DMS153 treated with DMSO at 0.1 percent for 48 hours (cell line): ENCODE measurements around the gene RETN.

Experiments
- DNase-seq: peaks from one replicate; lab custom pipeline; 2025; ENCODE audit not compliant: unreplicated experiment; lab: John Stamatoyannopoulos, UW

Gene RETN, protein sequence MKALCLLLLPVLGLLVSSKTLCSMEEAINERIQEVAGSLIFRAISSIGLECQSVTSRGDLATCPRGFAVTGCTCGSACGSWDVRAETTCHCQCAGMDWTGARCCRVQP

DNA sequence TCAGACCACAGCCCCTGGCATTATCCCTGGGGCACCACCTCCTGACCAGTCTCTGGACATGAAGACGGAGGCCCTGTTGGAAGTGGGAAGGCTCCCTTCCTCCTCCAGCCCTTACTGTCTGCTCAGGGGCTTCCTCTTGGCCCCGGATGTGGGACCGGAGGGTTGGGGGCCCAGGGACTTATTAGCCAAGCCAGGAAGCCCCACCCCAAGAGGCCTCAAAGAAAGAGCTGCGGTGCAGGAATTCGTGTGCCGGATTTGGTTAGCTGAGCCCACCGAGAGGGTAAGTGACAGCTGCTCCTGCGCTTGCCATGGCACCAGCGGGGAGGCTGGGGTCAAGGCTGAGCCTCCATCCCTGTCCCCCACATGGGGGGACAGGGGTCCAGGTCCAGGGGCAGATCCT, at the start of gene RETN:
Gene RETN, plus strand, starts transcription at position 208 of the 400 bp plus-strand sequence. CDS start 278 bp downstream, outside the sequence.
- no peak for DNase-seq

DNA sequence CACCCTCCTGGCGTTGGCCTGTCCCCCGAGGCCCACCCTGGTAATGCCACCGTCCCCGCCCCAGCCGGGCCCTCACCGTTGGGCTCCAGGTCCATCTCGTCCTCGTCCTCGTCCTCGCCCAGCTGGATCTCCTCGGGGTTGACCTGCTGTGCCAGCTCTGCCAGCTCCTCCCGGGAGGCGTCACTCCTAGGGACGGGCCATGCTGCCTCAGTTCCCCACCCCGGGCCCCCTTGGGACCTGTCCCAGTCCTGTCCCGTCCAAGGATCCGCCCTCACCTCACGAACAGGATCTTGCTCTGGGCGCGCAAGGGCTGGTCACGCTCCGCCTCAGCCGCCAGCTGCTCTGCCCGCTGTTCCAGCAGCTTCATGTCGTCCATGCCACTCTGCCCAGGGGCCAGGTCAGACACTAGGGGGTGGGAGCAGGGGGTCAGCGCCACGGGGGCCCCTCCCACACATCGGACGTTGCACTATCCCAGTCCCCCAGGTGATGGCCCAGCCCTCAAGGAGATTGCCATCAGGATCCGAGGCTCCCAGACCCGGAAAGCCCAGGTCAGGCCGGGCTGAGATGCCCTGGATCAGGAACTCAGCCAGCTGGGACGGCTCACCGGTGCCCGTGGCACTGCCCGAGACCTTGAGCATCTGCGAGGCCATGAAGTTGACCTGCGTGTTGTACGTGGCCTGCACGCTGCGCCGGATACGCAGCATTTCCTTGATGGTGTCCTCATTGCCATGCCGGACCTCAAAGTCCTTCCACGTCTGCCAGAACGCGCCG, 49.0 kb upstream of the RETN start:
- DNase-seq = no peak

DNA sequence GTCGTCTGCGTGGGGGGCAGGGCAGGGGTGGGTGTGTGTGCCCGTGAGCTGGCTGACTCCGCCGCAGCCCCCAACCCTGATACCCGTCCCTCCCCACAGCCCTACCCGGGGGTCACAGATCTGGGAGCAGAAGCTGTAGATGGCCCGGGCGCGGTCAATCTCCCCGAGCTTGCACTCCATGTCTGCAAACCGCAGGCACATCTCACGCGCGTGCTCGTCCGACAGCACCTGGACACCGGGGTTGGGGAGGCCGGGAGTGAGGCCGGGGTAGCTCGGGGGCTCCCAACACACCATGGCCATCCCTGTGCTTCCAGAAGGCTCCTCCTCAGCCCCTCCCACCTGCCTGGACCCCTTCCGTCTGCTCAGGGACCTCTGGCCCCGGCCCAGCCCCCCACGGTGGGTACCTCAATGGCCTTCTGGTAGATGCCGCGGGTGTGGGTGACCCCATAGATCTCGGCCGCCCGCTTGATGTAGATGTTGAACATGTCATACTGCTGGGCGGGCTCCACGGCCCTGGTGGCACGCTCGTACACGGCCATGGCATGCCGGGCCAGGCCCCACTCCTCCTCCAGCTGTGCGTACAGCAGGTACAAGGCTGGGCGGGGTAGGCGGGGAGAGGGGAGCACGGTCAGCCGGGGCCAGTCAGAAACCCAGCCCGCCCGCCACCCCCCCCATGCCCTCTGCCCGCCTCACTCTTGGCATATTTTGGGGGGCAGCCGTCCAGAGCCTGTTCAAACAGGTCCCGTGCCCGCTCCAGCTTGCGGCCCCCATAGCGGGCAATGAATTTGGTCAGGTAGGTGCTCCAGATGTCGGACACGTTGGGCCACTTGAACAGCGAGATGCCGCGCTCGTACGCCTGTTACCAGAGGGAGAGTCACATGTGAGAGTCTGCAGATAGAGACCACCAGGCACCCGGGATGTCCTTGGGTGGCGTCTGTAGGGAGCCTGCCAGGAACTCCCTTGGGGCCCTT, 48.1 kb upstream of the RETN start:
- DNase-seq = no peak

DNA sequence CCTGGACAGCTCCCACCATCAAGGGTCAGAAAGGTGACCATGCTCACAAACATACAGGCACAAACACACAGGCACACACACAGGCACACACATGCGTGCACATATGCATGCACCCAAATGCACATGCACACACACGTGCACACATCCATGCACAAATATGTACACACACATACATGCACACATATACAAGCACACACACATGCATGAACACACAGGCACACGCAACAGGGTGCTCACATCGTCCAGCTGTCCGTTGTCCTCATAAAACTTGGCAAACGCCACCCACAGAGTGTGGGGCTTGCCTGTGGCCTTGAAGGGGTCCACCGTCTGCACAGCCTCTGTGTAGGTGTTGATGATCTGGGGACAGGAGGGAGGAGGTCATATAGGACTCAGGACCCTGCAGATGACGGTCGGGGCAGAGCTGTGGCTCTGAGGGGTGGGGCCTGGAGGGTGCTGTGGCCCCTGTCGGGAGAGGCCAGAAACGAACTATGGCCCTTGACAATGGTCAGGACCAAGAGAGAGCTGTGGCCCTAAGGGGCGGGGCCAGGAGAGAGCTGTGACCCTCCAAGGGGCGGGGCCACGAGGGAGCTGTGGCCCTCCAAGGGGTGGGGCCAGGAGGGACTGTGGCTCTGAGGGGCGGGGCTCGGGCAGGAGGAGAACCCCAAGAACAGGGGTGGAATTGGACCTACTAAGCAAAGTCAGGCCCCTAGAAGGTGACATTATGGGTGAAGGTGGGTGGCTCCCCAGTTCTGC, 45.7 kb upstream of the RETN start:
- no peak for DNase-seq

DNA sequence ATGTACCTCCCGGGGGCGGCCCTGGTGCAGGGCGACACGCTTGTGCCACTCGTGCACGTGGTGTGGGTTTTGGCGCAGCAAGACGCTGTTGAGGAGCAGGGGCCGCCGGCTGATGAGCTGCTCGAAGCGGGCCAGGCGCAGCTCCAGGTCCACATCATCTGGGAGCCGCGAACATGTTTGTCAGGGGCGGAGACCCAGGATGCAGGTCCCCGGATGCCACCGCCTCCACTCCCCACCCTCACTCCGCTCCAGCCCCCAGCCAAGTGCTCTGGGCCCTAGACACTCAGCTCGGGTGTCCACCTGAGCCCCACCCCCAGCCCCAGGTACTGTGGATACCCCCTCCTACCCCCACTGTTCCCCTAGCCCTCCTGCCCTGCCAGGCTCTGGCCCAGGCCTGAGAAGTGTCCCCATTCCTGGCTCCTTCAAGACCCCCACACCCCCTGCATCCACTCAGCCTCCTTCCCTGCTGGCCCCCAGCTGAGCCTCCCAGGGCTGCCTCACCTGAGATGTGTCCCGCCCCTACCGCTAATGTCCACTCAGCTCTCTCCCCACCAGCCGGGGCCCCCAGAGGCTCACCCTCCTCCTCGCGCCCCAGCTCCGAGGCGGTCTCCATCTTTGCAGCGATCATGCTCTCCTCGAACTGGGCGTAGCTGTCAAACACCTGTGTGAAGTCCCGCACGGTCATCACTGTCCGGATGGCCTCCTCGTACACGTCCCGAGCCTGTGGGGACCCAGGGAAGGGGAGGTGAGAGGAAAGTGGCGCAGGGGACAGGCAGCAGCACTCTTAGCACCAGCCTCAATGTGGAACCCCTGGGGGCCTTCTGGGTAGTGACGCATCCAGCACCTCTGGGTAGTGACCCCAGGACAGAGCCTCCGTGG, 44.9 kb upstream of the RETN start:
- no peak for DNase-seq

DNA sequence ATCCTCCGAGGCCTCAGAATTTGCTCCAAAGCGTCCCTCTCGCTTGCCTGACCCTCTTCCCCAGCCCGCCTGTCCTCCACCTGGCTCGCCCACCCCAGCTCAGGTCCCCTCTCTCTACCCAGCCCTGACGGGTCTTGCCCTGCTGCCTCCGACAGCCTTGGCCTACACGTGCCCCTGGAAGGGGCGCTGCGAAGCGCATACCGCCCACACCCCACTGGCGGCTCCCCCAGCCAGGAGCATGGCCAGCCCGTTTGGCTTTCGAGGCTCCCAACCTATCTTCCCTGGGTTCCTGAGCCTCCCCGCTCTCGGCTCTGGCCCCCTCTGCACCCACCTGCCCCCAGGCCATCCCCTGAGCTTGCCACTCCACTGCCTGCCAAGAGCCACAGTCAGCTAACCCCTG, 44.0 kb upstream of the RETN start:
- no peak for DNase-seq

DNA sequence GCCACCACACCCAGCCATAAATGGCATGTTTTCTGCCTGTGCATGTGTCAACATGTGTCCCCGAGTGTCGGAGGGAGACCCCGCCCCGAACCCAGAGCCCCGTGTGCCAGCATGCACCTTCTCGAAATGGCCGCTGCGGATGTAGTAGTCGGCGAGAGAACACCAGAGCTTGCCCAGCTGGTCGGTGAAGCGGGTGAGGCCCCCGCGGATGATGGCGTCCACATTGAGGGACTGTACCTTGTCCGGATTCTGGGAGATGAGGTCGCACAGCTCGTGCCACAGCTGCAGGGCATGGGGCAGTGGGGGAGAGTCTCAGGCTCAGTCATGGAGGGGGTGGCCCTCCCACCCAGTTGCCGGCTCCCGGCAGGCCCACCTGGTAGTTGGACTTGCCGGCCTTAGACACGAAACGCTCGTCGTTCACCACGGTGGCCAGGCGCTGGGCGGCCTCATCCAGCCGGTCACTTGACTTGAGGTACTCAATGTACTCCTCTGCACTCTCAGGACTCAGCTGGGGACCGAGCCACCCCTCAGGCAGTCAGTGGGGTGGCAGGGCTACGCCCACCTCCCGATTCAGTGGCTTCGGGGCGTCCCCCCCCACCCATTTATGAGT, 43.0 kb upstream of the RETN start:
- no peak for DNase-seq

DNA sequence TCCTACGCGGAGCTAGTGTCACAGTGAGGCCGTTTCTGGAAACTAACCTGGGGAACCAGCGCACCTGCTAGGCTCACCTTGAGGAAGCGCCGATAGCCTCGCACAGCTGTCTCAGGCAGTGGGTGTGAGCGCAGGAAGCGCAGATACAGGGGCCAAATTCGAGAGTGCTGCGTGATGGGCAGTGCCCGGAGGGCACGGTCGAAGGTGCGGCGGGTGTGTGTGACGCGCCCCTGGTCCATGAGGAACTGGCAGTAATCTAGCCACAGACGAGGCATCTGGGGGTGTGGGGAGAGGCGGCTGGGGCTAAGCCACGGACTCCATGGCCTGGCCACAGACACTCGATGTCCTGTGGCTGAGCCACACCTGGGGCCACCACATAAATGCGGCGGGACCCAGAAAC, 41.7 kb upstream of the RETN start:
- no peak for DNase-seq

DNA sequence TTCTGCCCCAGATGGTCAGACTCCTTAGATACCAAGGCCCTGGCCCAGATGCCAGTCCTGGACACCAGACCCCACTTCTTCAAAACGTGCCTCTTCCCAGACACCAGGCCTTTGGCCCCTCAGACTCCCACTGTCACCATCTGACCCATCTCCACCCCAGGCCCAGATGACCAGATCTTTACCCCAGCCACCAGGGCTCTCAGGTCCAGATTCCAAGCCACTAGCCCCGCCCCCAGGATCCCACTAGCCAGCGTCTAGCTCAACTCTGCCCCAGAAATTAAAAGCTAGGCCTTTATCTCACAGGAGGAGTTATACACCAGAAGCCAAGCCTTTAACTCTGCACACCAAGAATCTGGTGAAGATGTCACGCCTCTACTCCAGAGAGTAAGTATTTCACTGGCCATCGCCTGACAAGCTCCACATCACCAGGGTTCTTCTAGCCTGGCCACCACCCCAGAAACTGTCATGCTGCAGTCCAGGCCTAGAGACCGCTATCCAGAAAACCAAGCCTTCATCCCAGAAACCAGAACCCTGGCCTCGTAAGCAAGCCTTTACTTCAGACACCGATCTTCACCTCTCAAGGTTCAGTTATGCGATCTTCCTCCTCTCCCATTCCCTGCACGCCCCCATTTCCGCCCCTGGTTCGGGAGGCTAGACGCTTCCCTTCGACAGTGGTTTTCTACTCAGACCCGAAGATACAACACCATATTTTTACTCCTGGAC, 40.1 kb upstream of the RETN start:
- no peak for DNase-seq

DNA sequence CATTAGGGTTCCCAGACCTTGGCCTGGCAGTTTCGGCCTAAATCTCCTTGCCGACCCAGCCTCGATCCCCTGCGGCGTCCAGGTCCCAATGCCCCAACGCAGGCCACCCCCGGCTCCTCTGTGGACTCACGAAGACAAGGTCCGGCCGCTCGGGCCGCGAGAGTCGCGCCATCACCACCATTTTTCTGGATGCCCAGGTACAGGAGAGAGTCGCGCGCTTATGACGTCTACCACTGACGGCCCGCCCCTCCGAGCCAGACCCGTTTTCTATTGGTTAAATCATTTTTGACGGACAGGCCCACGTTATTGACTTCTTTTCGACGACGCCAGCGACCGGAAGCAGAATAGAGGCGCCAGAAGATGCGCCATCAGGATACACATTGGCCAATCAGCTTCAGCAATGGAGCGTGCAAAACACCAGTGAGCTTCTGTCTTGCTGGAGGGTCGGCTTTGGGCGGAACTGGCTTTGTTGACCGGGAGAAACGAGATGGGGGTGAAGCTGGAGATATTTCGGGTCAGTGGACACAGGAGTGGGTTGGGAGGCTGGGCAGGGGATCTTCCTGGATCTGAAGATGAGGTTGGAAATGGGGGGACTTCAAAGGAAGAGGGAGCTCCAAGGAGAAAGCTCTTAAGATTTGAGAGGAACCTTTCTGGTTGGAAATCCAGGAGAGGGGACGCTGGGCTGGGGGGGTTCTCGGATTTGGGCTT, 39.3 kb upstream of the RETN start, which contains the start of the genes PET100 and XAB2:
Gene PET100, plus strand, starts transcription at position 447 of the 708 bp plus-strand sequence. Its CDS starts 41 bp downstream, at position 488.
Gene XAB2, minus strand, starts transcription at position 199 of the 708 bp plus-strand sequence. Its CDS starts 18 bp downstream, at position 181.
- DNase-seq = peak; percentile 97

DNA sequence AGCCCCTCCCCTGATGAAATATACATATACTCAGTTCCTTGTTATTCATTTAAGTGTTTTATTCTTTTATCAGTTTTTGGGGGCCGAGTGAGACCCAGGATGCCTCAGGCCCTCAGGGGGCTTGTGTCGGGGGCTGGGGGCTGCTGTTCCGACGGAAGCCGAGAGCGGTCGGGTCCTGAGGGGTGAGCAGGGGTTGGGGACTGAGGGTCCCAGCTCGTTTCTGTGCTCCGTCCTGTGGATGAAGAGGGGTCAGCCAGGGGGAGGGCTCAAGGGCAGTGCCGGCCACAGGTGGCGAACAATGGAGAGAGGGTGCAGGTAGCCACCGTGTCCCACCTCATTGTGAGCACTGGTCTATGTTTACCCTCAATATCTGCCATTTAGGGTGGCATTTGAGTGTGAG, 37.3 kb upstream of the RETN start:
- no peak for DNase-seq

DNA sequence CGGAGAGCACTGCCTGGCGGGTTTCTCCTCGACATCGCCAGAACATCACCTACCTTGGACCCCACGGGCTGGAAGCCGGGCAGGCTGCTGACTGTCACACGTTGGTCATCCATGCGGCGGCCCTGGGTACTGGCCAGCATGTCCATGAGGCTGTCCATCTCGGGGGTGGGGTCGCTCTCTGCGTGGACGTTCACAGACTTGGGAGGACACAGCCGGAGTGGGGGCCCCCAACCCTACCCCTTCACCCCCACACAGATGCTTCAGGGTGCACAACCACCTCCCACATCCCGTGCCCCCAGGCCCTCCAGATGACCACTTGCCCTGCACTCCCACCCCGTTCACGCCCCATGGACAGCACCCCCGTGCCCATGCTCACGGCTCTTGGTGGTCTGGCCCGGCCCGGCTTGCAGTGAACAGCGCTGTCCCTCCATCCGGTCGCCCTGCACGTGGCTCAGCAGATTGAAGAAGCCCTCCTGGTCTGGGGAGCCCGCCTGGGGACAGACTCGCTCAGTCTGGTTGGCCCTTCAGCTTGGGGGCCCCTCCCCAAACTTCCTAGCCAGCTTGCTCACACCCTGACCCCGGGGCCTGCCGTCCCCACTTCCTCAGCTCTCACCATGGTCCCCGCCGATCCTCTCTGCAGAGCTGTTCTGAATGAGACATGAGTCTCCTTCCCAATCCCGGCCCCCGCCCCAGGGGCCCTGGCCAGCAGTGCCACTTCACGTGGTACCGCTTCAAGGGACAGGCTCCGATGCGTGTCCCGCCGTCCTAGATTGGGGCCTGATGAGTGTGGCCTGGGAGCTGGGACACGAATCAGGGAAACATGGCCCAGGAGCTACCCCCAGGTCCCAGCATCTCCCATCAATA, 36.3 kb upstream of the RETN start:
- no peak for DNase-seq

DNA sequence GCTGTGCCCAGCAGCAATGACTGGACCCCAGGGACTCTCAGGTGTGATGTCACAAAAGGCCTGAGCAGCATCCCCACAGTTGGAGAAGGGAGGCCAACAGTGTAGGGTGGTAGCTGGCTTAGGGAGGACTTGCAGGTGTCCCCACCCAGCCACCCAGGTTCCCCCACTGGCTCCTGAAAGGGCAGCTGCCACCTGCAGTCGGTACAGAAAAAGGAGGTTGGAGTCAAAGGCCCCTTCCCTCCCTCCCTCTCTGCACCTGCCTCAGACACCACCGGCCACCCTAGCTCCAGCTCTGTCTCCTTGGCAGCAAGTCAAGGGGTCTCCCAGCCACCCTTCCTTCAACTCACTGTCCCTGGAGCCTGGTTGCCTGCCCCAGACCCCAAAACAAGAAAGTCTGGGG, 35.2 kb upstream of the RETN start, which contains the start of gene PCP2:
Gene PCP2, minus strand, starts transcription at position 22 of the 400 bp plus-strand sequence. CDS start 262 bp downstream, outside the sequence.
- DNase-seq = no peak

DNA sequence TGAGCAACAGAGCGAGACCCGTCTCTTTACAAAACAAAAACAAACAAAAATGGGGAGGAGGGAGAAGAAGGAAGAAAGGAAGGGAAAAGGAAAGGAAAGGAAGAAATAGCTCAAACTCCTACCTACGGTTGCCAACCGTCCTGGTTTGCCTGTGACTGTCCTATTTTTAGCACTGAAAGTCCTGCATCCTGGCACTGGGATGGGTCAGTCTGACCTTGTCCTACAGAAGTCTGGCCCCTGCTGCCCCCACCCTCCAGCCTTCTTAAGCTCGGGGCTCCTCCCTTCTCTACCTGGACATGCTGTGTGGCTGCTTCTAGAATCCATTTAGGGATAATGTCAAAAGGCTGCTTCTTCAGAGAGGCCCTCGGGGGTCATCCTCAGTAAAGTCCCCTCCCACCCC, 33.2 kb upstream of the RETN start:
- DNase-seq = no peak

DNA sequence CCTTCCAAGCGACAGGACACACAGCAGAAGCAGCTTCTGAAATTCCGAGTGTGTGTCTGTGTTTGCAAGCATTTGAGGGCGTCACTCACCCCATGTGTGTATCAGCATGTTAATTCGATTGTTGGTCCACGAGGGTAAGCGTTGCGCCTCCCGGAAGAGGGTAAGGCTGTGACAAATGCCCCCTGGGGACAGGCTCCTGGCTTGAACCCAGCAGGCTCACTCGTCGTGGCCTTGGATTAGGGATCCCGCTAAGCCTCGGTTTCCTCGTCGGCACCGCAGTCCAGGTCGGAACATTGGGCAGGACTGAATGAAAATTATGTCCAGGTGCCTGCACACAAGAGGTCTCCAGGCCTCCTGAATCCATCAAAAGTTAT, 32.5 kb upstream of the RETN start:
- DNase-seq = no peak

DNA sequence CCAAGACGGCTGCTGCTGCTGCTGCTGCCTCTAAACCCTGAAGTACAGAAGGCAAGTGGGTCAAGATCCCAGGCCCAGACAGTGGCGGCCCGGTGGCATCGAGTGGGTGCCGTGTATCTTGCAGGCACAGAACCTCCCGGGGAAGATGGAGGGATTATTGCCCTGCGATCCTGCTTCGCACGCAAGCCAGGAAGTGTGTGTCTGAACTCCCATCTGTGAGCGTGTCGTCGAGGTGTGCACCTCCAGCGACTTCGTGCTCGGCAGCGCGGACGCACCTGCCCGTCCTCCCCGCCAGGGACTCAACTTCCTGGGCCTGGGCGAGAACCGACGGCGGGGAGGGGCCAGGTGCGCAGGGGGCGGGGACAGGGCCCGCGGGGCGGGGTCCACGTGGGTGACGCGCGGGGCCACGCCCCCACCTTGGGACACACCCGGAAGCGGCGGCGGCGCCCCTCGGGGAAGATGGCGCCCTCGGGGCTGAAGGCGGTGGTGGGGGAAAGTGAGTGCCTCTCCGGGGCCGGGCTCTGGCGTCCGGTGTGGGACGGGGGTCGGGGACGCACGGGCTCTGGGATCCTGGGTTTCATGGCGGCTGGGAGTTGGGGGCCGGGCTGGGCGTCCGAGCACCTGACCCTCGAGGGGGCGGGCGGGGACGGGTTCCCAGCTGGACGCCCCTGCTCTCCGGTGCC, 32.0 kb upstream of the RETN start, which contains the start of gene STXBP2:
Gene STXBP2, plus strand, starts transcription at position 420 of the 683 bp plus-strand sequence. Its CDS starts 40 bp downstream, at position 460.
- DNase-seq = peak; percentile 67
